HepG2 (cell line): ENCODE measurements around the gene LZTFL1. TPM values are rescaled to one million over a fixed set of nuclear protein-coding genes. Genes with fewer than 3 reads are reported as not detected.

Experiments
- DMAP1 ChIP-seq: IDR thresholded peaks from 2 replicates; pipeline ENCODE4 v1.6.1; 2016
- FOXK2 ChIP-seq: fragments of 450-650 bp; IDR thresholded peaks from 2 replicates; pipeline ENCODE4 v1.6.1; 2016
- FOXP4 ChIP-seq: sonication (generic); formaldehyde crosslinking; IDR thresholded peaks from 2 replicates; pipeline ENCODE4 v1.4.0; 2020; ENCODE audit warnings: missing genetic modification reagents
- GLMP ChIP-seq: sonication (generic); formaldehyde crosslinking; IDR thresholded peaks from 2 replicates; pipeline ENCODE4 v1.9.0; 2021; ENCODE audit warnings: missing genetic modification reagents, mild to moderate bottlenecking, borderline replicate concordance
- GPBP1L1 ChIP-seq: sonication (generic); formaldehyde crosslinking; IDR thresholded peaks from 2 replicates; pipeline ENCODE4 v1.5.0; 2020; ENCODE audit warnings: mild to moderate bottlenecking, missing genetic modification reagents
- MAX ChIP-seq: IDR thresholded peaks from 2 replicates; pipeline ENCODE4 v1.6.1; 2012; ENCODE audit warnings: inconsistent platforms
- MED1 ChIP-seq: sonication (generic); formaldehyde crosslinking; IDR thresholded peaks from 2 replicates; pipeline ENCODE4 v1.4.0; 2020; ENCODE audit warnings: missing genetic modification reagents
- NFYC ChIP-seq: IDR thresholded peaks from 2 replicates; pipeline ENCODE4 v1.6.1; 2016; ENCODE audit warnings: missing genetic modification reagents, missing compliant biosample characterization
- POGZ ChIP-seq: sonication (generic); formaldehyde crosslinking; IDR thresholded peaks from 2 replicates; pipeline ENCODE4 v1.4.0; 2020; ENCODE audit warnings: mild to moderate bottlenecking, missing genetic modification reagents
- SMC3 ChIP-seq: IDR thresholded peaks from 2 replicates; pipeline ENCODE4 v1.6.1; 2011; ENCODE audit warnings: low read length, improper control_type of control experiment
- TBX2 ChIP-seq: sonication (generic); formaldehyde crosslinking; IDR thresholded peaks from 2 replicates; pipeline ENCODE4 v1.5.0; 2020; ENCODE audit warnings: missing genetic modification reagents, mild to moderate bottlenecking, borderline replicate concordance
- ZBTB7B ChIP-seq: sonication (generic); formaldehyde crosslinking; IDR thresholded peaks from 2 replicates; pipeline ENCODE4 v1.4.0; 2020; ENCODE audit warnings: missing genetic modification reagents
- ZFP1 ChIP-seq: IDR thresholded peaks from 2 replicates; pipeline ENCODE4 v1.6.1; 2016
- ZNF225 ChIP-seq: sonication (generic); formaldehyde crosslinking; IDR thresholded peaks from 2 replicates; pipeline ENCODE4 v1.4.0; 2020; ENCODE audit warnings: mild to moderate bottlenecking, missing genetic modification reagents
- ZNF646 ChIP-seq: sonication (generic); formaldehyde crosslinking; IDR thresholded peaks from 2 replicates; pipeline ENCODE4 v1.9.0; 2021; ENCODE audit warnings: mild to moderate bottlenecking, missing genetic modification reagents
- ZNF839 ChIP-seq: sonication (generic); formaldehyde crosslinking; IDR thresholded peaks from 2 replicates; pipeline ENCODE4 v1.4.0; 2020; ENCODE audit warnings: missing genetic modification reagents, mild to moderate bottlenecking, borderline replicate concordance
- ZNF879 ChIP-seq: sonication (generic); formaldehyde crosslinking; IDR thresholded peaks from 2 replicates; pipeline ENCODE4 v1.8.1; 2023; ENCODE audit warnings: missing genetic modification reagents
- polyA plus RNA-seq, 8 experiments: library from polyadenylated mRNA; depleted of rRNA in 3 of 8; stranded (reverse) in 7 of 8; unstranded in 1 of 8; fragments of >200 nt; fragmentation: Illumina TruSeq in 4 of 8; extraction: Trizol in 4 of 8; gene quantifications; 2 replicates each; pipeline versions ENCODE4 v1.2.1 to v1.2.3, GENCODE V29; 2011 to 2016; ENCODE audit warnings: low read depth in 4 of 8, missing spikeins in 1 of 8, mixed read lengths in 1 of 8; ENCODE audit not compliant: insufficient read depth in 1 of 8
- total RNA-seq, 5 experiments: library from RNA; depleted of rRNA; stranded (reverse); fragments of >200 nt; fragmentation: Illumina TruSeq; extraction: Trizol; gene quantifications; 2 replicates each; pipeline ENCODE4 v1.2.3, GENCODE V29; 2016; ENCODE audit warnings: low read depth in 1 of 5

LZTFL1 gene
- total and polyA plus RNA-seq, 2 of the 13 experiments (the other 11 are each of a cell fraction or from before 2014, with no cell fraction given) = 16.6 to 17.2 TPM

GRCh38 chr3:45841757-45842491 is at the start of gene LZTFL1 (continued):
- TF ChIP-seq TBX2 (peak; percentile 83; the same call in 1 of the 2 replicates), ZFP1 (no peak), SMC3 (peak; percentile 50; the same call in 1 of the 2 replicates), NFYC (CRISPR knock-in tag) (peak; percentile 99), ZNF879 (CRISPR knock-in tag) (0 out of 2 replicates have a peak, but pooled peaks have one; percentile 71), ZNF839 (CRISPR knock-in tag) (0 out of 2 replicates have a peak, but pooled peaks have one; percentile 29), FOXP4 (CRISPR knock-in tag) (0 out of 2 replicates have a peak, but pooled peaks have one; percentile 15), FOXK2 (peak; percentile 25; the same call in 1 of the 2 replicates), ZNF225 (peak; percentile 81; the same call in 1 of the 2 replicates), GPBP1L1 (no peak), GLMP (CRISPR knock-in tag) (no peak), ZNF646 (CRISPR knock-in tag) (no peak), ZBTB7B (CRISPR knock-in tag) (0 out of 2 replicates have a peak, but pooled peaks have one; percentile 26), DMAP1 (CRISPR knock-in tag) (peak; percentile 29; the same call in 1 of the 2 replicates), MAX (peak; percentile 94), MED1 (no peak), POGZ (CRISPR knock-in tag) (peak; percentile 98)
